ENCODE data around the gene MTHFR.
A peak's percentile ranks its signal among the peaks of the same experiment; 100 is the strongest.

The MTHFR gene

GRCh38 chr1:11805422-11806306 lies at the start of gene MTHFR, which contains the start of gene CLCN6:
Gene MTHFR, minus strand, starts transcription at chr1:11805964. Its CDS starts 2,848 bp downstream, at chr1:11803116.
Gene CLCN6, plus strand, starts transcription at chr1:11806191. Its CDS starts 72 bp downstream, at chr1:11806263.
- peak; percentile 94 to 96 for DNase-seq (ENCODE audit: low read depth in 2 of 2)

DNA sequence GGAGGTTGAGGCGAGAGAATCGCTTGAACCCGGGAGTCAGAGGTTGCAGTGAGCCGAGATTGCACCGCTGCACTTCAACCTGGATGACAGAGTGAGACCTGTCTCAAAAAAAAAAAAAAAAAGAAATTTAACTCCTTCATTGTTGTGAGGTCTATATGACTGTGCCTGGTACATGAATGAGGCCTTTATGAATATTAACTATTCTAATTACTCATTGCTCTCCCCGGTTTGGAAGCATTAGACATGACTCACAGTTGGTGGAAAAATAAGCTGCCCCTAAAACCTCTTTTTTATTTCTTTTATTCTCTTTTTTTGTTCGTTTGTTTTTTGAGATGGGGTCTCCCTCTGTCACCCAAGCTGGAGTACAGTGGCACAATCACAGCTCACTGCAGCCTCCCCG lies 49.7 kb upstream of the MTHFR start:
- no peak for DNase-seq (ENCODE audit: low read depth in 2 of 2)

DNA sequence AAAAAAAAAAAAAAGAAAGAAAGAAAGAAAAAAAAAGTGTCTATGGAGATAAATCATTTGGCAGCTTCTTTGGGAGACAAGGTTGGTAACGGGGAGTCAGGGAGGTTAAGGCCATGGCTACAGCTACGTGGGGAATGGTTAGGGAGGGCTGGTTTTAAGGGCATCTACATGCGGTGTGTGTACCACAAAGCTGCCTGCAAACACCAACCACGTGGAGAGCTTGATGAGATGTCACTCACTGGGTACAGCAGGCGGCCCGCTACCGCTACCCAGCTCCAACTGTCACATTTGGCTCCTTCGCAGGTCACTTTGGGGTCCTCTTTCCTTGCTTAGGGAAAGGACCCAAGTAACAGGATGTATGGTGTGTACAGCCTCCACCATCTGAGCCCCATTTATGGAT lies 48.8 kb upstream of the MTHFR start:
- DNase-seq (ENCODE audit: low read depth in 2 of 2) = no peak

DNA sequence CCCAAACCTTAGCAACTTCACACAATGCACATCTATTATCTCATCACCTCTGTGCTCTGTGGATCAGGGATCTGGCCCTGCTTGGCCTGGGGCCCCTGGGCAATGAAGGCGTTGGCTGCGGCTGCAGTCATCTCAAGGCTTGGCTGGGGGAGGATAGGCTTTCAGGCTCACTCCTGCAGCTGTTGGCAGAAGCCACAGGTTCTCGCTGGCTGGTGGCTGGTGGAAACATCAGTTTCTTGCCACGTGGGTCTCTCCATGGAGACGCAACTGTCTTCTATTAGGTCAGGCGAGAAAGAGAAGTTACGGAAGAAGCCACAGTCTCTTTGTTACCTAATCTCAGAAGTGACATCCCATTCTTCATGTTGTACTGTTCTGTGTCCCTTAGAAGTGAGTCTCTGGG lies 45.4 kb upstream of the MTHFR start:
- DNase-seq (ENCODE audit: low read depth in 2 of 2) = no peak

DNA sequence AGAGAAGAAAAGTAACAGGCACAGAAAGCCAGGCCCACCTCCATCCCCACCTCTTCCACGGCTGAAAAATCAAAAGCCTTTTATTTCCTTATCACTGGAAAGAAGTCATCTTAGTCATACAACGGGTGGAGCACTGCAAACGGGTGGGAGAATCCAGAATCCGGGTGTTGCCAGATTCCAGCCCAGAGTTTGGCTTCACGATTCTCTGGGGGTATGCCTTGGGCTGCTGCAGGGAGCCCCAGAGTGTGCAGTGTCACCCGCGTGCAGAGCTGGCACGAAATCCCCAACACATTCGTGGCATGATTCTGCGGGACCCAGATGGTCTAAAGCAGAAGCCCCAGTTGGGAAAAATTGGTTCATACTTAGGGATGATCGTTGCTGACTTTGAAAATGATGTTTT lies 44.4 kb upstream of the MTHFR start:
- no peak for DNase-seq (ENCODE audit: low read depth in 2 of 2)

GRCh38 chr1:11848373-11848700 lies 42.6 kb upstream of the MTHFR start:
- DNase-seq (ENCODE audit: low read depth in 2 of 2) = no peak

GRCh38 chr1:11847667-11848372 lies 42.1 kb upstream of the MTHFR start, which contains the start of gene NPPA:
Gene NPPA, minus strand, starts transcription at chr1:11847783. Its CDS starts 99 bp downstream, at chr1:11847684.
- no peak for DNase-seq (ENCODE audit: low read depth in 2 of 2)

GRCh38 chr1:11845641-11846335 lies 40.0 kb upstream of the MTHFR start:
- no peak for DNase-seq (ENCODE audit: low read depth in 2 of 2)

DNA sequence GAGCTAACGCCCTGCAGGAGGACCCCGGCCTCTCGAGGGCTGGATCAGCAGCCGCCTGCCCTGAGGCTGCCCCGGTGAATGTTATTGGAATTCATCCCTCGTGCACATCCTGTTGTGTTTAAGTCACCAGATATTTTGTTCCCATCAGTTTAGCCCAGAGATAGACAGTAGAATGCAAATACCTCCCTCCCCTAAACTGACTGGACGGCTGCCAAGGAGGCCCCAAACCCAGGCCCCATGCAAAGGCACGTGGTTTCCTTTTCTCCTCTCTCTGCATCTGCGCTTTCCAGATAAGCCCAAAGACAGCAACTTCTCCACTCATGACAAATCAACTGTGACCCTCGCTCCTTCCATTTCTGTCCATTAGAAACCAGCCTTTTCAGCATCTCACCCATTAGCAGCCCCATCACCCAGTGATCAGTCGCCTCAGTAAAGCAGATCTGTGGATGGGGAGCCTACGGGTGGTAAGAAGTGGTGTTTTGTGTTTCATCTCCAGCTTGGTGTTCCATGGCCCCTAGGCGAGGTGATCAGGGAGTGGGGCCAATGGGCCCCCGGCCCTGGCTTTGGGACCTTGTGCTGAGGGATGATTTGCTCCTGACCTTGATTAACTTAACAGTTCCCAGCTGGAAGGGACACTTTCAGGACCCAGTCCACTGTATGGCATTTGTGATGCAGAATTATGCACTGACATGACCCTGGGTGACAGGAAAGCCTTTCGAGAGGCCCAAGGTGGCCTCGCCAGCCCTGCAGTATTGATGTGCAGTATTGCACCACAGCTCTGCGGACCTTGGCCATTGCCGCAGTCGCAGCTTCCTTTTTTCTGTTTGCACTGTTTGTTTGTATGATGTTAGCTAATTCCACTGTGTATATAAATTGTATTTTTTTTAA lies 36.6 kb upstream of the MTHFR start:
- DNase-seq (ENCODE audit: low read depth in 2 of 2) = no peak

- DNase-seq (ENCODE audit: low read depth in 2 of 2) = no peak
These were observed 35.7 kb upstream of the MTHFR start for GRCh38 chr1:11841245-11842153.

DNA sequence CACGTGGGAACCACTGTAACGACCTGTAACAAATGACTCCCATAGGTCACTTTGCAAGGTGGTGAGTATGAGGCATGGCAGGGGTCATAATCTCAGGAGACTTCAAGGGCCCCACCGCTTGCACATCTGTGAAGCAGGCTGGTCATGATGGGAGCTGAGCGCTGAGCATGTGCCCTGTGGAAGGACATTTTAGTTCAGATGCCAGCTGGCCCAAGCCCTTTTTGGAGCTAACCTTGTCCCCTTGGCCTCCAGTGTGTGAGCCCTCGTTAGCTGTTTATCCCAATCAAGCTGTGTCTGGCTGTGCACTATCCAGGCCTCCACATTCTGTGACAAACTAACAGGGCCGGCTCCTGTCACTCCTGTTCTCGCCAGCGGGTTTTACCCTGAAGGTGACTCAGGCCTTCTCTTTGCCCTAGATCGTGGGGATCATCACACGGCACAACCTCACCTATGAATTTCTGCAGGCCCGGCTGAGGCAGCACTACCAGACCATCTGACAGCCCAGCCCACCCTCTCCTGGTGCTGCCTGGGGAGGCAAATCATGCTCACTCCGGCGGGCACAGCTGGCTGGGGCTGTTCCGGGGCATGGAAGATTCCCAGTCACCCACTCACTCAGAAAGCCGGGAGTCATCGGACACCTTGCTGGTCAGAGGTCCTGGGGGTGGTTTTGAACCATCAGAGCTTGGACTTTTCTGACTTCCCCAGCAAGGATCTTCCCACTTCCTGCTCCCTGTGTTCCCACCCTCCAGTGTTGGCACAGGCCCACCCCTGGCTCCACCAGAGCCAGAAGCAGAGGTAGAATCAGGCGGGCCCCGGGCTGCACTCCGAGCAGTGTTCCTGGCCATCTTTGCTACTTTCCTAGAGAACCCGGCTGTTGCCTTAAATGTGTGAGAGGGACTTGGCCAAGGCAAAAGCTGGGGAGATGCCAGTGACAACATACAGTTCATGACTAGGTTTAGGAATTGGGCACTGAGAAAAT lies 34.3 kb upstream of the MTHFR start:
- DNase-seq (ENCODE audit: low read depth in 2 of 2) = no peak

GRCh38 chr1:11838349-11839272 lies 32.8 kb upstream of the MTHFR start:
- peak; percentile 40 to 46 for DNase-seq (ENCODE audit: low read depth in 2 of 2)

DNA sequence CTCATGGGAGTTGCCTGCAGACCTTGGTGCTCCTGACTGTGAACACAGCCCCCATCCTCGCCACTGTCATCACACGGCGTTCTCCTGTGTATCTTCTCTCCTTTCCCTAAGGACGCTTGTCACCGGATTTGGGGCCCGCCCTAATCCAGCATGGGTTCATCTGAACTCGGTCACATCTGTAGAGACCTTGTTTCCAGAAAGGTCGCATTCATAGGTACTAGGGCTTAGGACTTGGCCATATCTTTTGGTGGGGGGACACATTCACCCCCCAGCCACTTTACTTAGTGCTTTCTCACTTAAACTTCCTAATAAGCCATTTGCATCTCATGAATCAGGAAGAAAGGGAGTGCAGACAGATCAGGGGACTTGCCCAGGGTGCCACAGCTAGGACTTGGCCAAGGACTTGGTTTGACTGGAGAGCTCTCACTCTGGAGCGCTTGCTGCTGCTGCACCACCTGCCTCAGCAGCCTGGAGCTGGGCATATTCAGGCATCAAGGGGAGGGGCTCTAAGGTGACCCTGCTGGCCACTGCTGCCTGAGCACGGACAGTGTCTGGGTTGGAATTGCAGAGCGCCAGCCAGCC lies 32.1 kb upstream of the MTHFR start:
- no peak for DNase-seq (ENCODE audit: low read depth in 2 of 2)

GRCh38 chr1:11836955-11837766 lies 31.4 kb upstream of the MTHFR start:
- no peak for DNase-seq (ENCODE audit: low read depth in 2 of 2)

GRCh38 chr1:11835441-11836225 lies 29.9 kb upstream of the MTHFR start:
- DNase-seq (ENCODE audit: low read depth in 2 of 2) = no peak

DNA sequence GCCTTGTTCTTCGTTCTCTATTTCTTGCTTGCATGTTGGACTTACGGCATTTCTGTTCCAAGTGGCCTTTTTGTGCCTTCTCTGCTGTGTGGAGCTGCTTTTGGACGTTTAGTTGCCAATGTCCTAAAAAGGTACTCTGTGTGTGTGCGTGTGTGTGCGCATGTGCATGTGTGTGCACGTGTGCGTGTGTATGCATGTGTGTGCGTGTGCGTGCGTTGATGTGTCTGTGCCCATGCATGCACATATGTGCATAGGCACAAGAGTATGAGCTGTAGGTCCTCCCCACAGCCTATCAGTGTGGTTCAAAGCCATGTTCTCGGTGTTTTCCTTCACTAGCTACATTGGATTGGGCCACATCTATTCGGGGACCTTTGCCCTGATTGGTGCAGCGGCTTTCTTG lies 28.1 kb upstream of the MTHFR start:
- DNase-seq (ENCODE audit: low read depth in 2 of 2) = no peak
